GM23338 (cell line): ENCODE data around the gene RAPGEF4. TPM values are rescaled to one million over a fixed set of nuclear protein-coding genes. Genes with fewer than 3 reads are reported as not detected.

Experiments used
- ATAC-seq: fragments of 200-7000 bp; cut with Tn5 transposase; 3 replicates; pipeline ENCODE4 v1.9.1; 2020
- DNase-seq: peaks from one replicate; pipeline ENCODE4 v3.0.0-alpha.2; 2015; ENCODE audit warnings: low spot score
- H2AFZ ChIP-seq: fragments of 200-600 bp; sonication (generic); 2 replicates; pipeline ENCODE4 v1.8.0; 2016; ENCODE audit warnings: antibody characterized with exemption, mild to moderate bottlenecking, moderate library complexity
- H3F3A ChIP-seq: fragments of 200-600 bp; sonication (generic); replicated peaks from 2 replicates; pipeline ENCODE4 v1.8.0; 2017; ENCODE audit warnings: antibody characterized with exemption, mixed run types, low read depth
- H3K27ac ChIP-seq: fragments of 200-600 bp; sonication (generic); 2 replicates; pipeline ENCODE4 v1.6.1; 2016; ENCODE audit warnings: low read depth
- H3K27me3 ChIP-seq: fragments of 200-600 bp; sonication (generic); 2 replicates; pipeline ENCODE4 v1.8.0; 2016; ENCODE audit warnings: mild to moderate bottlenecking, mixed run types, moderate library complexity; ENCODE audit not compliant: insufficient read depth
- H3K36me3 ChIP-seq: fragments of 200-600 bp; sonication (generic); 2 replicates; pipeline ENCODE4 v1.8.0; 2016; ENCODE audit warnings: mild to moderate bottlenecking; ENCODE audit not compliant: insufficient read depth
- H3K4me1 ChIP-seq: fragments of 200-600 bp; sonication (generic); 2 replicates; pipeline ENCODE4 v1.8.0; 2016; ENCODE audit warnings: mild to moderate bottlenecking, moderate library complexity; ENCODE audit not compliant: insufficient read depth
- H3K4me2 ChIP-seq: fragments of 200-600 bp; sonication (generic); 2 replicates; pipeline ENCODE4 v1.7.1; 2017; ENCODE audit warnings: mixed run types
- H3K4me3 ChIP-seq: fragments of 200-600 bp; sonication (generic); 2 replicates; pipeline ENCODE4 v1.6.1; 2016; ENCODE audit warnings: mixed run types
- H3K79me2 ChIP-seq: fragments of 200-600 bp; sonication (generic); replicated peaks from 2 replicates; pipeline ENCODE4 v1.8.0; 2017; ENCODE audit warnings: mild to moderate bottlenecking; ENCODE audit not compliant: insufficient read depth
- H3K9me2 ChIP-seq: fragments of 200-600 bp; sonication (generic); 2 replicates; pipeline ENCODE4 v1.8.0; 2017; ENCODE audit not compliant: insufficient read depth
- H4K20me1 ChIP-seq: fragments of 200-600 bp; sonication (generic); replicated peaks from 2 replicates; pipeline ENCODE4 v1.8.0; 2017; ENCODE audit warnings: mild to moderate bottlenecking; ENCODE audit not compliant: insufficient read depth
- H3K27ac Mint-ChIP-seq: 2 replicates; pipeline ENCODE4 v1.8.0; 2020; ENCODE audit warnings: inconsistent platforms, mild to moderate bottlenecking, moderate library complexity, mixed read lengths
- H3K27me3 Mint-ChIP-seq: 3 replicates; pipeline ENCODE4 v1.8.0; 2022; ENCODE audit warnings: low read depth, mild to moderate bottlenecking, moderate library complexity, mixed read lengths, inconsistent platforms; ENCODE audit not compliant: insufficient read depth, poor library complexity
- H3K36me3 Mint-ChIP-seq: 3 replicates; pipeline ENCODE4 v1.8.0; 2021; ENCODE audit warnings: low read depth, mild to moderate bottlenecking, inconsistent platforms, moderate library complexity, mixed read lengths
- H3K4me1 Mint-ChIP-seq: 3 replicates; pipeline ENCODE4 v1.8.0; 2020; ENCODE audit warnings: mild to moderate bottlenecking, inconsistent platforms, mixed read lengths
- H3K4me3 Mint-ChIP-seq: 3 replicates; pipeline ENCODE4 v1.8.0; 2021; ENCODE audit warnings: moderate library complexity, mild to moderate bottlenecking, inconsistent platforms, mixed read lengths
- H3K9me3 Mint-ChIP-seq: 3 replicates; pipeline ENCODE4 v1.8.0; 2020; ENCODE audit warnings: moderate library complexity, mild to moderate bottlenecking, inconsistent platforms, mixed read lengths
- EZH2 ChIP-seq: fragments of 200-600 bp; sonication (generic); IDR thresholded peaks from one replicate; pipeline ENCODE4 v1.8.0; 2017; ENCODE audit warnings: antibody characterized with exemption, mild to moderate bottlenecking, low read depth; ENCODE audit not compliant: unreplicated experiment
- EZH2phosphoT487 ChIP-seq: fragments of 200-600 bp; sonication (generic); IDR thresholded peaks from one replicate; pipeline ENCODE4 v1.8.1; 2018; ENCODE audit warnings: antibody characterized with exemption; ENCODE audit not compliant: unreplicated experiment
- JUNB ChIP-seq: IDR thresholded peaks from one replicate; pipeline ENCODE4 v1.6.1; 2016; ENCODE audit warnings: antibody characterized with exemption; ENCODE audit not compliant: unreplicated experiment
- NANOG ChIP-seq: IDR thresholded peaks from 2 replicates; pipeline ENCODE4 v1.6.1; 2016; ENCODE audit warnings: antibody characterized with exemption, borderline replicate concordance
- ZNF462 ChIP-seq: fragments of 250-450 bp; sonication (Bioruptor Pico); IDR thresholded peaks from 2 replicates; pipeline ENCODE4 v1.5.0; 2020; ENCODE audit warnings: mild to moderate bottlenecking, moderate library complexity
- polyA plus RNA-seq: library from polyadenylated mRNA; unstranded; fragments of >200 nt; fragmentation: Nextera tagmentation; extraction: Ambion mirVana; gene quantifications from 2 replicates; pipeline ENCODE4 v1.2.1, GENCODE V29; 2016
- total RNA-seq: library from RNA; depleted of rRNA; stranded (reverse); fragments of >200 nt; shearing (Covaris generic); gene quantifications from 2 replicates; pipeline ENCODE4 v1.2.3, GENCODE V29; 2014

Gene RAPGEF4
- total and polyA plus RNA-seq, 2 experiments from 2014 or later, result 1.7 to 4.7 TPM

- Histone ChIP-seq H3K27ac (no peak overlapping the region), H3K4me3 (no peak overlapping the region), H3K4me2 (no peak overlapping the region), H3F3A (no peaks in the 10 kb centered on the region), H3K4me1 (no peaks in the 10 kb centered on the region), H3K79me2 (no peaks in the 10 kb centered on the region), H3K9me2 (no peaks in the 10 kb centered on the region), H2AFZ (no peak overlapping the region), H4K20me1 (no peaks in the 10 kb centered on the region), H3K36me3 (no peaks in the 10 kb centered on the region), H3K27me3 (no peaks in the 10 kb centered on the region)
- no peak for ATAC-seq
- H3K9me3 Mint-ChIP-seq, result no peaks in the 10 kb centered on the region
- H3K4me1 Mint-ChIP-seq, result peaks cover 23% of the 10 kb centered on the region
- TF ChIP-seq JUNB, result no peak
- no peak for TF ChIP-seq EZH2phosphoT487
- no peak for DNase-seq
- no peaks in the 10 kb centered on the region for H3K36me3 Mint-ChIP-seq
- no peak overlapping the region for H3K27ac Mint-ChIP-seq
- H3K27me3 Mint-ChIP-seq, result no peaks in the 10 kb centered on the region
- H3K4me3 Mint-ChIP-seq, result no peak overlapping the region
Observed at GRCh38 chr2:172953411-172953810, 217.8 kb downstream of the RAPGEF4 start.

- Mint-ChIP-seq H3K27ac (no peak overlapping the region), H3K9me3 (no peaks in the 10 kb centered on the region), H3K4me3 (no peak overlapping the region), H3K36me3 (no peaks in the 10 kb centered on the region), H3K4me1 (peaks cover 23% of the 10 kb centered on the region), H3K27me3 (no peaks in the 10 kb centered on the region)
- H3K27ac ChIP-seq, result no peak overlapping the region
- H3K36me3 ChIP-seq, result no peaks in the 10 kb centered on the region
- ATAC-seq (no peak; the same call in 2 of the 3 replicates), DNase-seq (no peak)
- no peaks in the 10 kb centered on the region for H4K20me1 ChIP-seq
- H3K4me1 ChIP-seq, result no peaks in the 10 kb centered on the region
- H3K4me3 ChIP-seq, result no peak overlapping the region
- H3K9me2 ChIP-seq, result no peaks in the 10 kb centered on the region
- no peak overlapping the region for H3K4me2 ChIP-seq
- no peaks in the 10 kb centered on the region for H3F3A ChIP-seq
- TF ChIP-seq JUNB (no peak), NANOG (no peak), ZNF462 (CRISPR knock-in tag) (no peak), EZH2 (no peak)
- no peaks in the 10 kb centered on the region for H3K79me2 ChIP-seq
- peak overlapping the region; percentile 26 for H2AFZ ChIP-seq
- no peaks in the 10 kb centered on the region for H3K27me3 ChIP-seq
Observed at GRCh38 chr2:172953970-172954852, 218.6 kb downstream of the RAPGEF4 start.
